ENCODE results near the gene MAIP1. TPM values are rescaled to one million over a fixed set of nuclear protein-coding genes. Genes with fewer than 3 reads are reported as not detected.

MAIP1 gene
- total RNA-seq, 1 experiment from 2014 or later = 31.0 TPM

GRCh38 chr2:199923924-199924323 is 31.5 kb upstream of the MAIP1 start:
- Histone ChIP-seq H3K4me1 (ENCODE audit: insufficient read depth, low read length, poor library complexity, severe bottlenecking) (no peaks in the 10 kb centered on the region), H3K4me3 (ENCODE audit: low read depth, low read length, poor library complexity, severe bottlenecking) (no peak overlapping the region), H3K36me3 (ENCODE audit: insufficient read depth, low read length, poor library complexity, severe bottlenecking) (peaks cover 40% of the 10 kb centered on the region), H3K27me3 (replicated peaks; ENCODE audit: insufficient read depth, low read depth, low read length, poor library complexity) (no peaks in the 10 kb centered on the region), H3K9me3 (ENCODE audit: low read depth, low read length, poor library complexity, severe bottlenecking) (no peaks in the 10 kb centered on the region), H3K27ac (ENCODE audit: low read depth, low read length, poor library complexity, severe bottlenecking) (no peak overlapping the region)
- TF ChIP-seq CTCF (conservative IDR thresholded peaks at IDR 0.05; ENCODE audit: low read depth, low read length) (no peak), EZH2 (IDR thresholded peaks at IDR 0.05; ENCODE audit: borderline replicate concordance, low read depth, low read length, poor library complexity, severe bottlenecking) (no peak)
- ChIA-PET CTCF (no interaction called here), POLR2A (ENCODE audit: low non-redundant PET) (no interaction called here)
- intact Hi-C loops (cut with micrococcal nuclease; ENCODE audit: unreplicated experiment) = no loop called here
- DNase-seq (ENCODE audit: low spot score) = no peak
- BruUV-seq (replicated peaks) = no TSS peak

- TF ChIP-seq EZH2 (IDR thresholded peaks at IDR 0.05; ENCODE audit: borderline replicate concordance, low read depth, low read length, poor library complexity, severe bottlenecking) = no peak
- no peak for TF ChIP-seq CTCF (conservative IDR thresholded peaks at IDR 0.05; ENCODE audit: low read depth, low read length)
- Histone ChIP-seq H3K27ac (ENCODE audit: low read depth, low read length, poor library complexity, severe bottlenecking) (no peak overlapping the region), H3K9me3 (ENCODE audit: low read depth, low read length, poor library complexity, severe bottlenecking) (no peaks in the 10 kb centered on the region), H3K36me3 (ENCODE audit: insufficient read depth, low read length, poor library complexity, severe bottlenecking) (peaks cover 49% of the 10 kb centered on the region), H3K4me3 (ENCODE audit: low read depth, low read length, poor library complexity, severe bottlenecking) (no peak overlapping the region), H3K27me3 (replicated peaks; ENCODE audit: insufficient read depth, low read depth, low read length, poor library complexity) (no peaks in the 10 kb centered on the region), H3K4me1 (ENCODE audit: insufficient read depth, low read length, poor library complexity, severe bottlenecking) (no peaks in the 10 kb centered on the region)
- ChIA-PET CTCF (no interaction called here), POLR2A (ENCODE audit: low non-redundant PET) (no interaction called here)
- no TSS peak for BruUV-seq (replicated peaks)
- intact Hi-C loops (cut with micrococcal nuclease; ENCODE audit: unreplicated experiment) = no loop called here
- DNase-seq (ENCODE audit: low spot score) = no peak
Observed at GRCh38 chr2:199926806-199927205, 28.6 kb upstream of the MAIP1 start.

- Histone ChIP-seq H3K4me1 (ENCODE audit: insufficient read depth, low read length, poor library complexity, severe bottlenecking) (no peaks in the 10 kb centered on the region), H3K9me3 (ENCODE audit: low read depth, low read length, poor library complexity, severe bottlenecking) (no peaks in the 10 kb centered on the region), H3K27me3 (replicated peaks; ENCODE audit: insufficient read depth, low read depth, low read length, poor library complexity) (no peaks in the 10 kb centered on the region), H3K36me3 (ENCODE audit: insufficient read depth, low read length, poor library complexity, severe bottlenecking) (peaks cover 56% of the 10 kb centered on the region), H3K4me3 (ENCODE audit: low read depth, low read length, poor library complexity, severe bottlenecking) (no peak overlapping the region), H3K27ac (ENCODE audit: low read depth, low read length, poor library complexity, severe bottlenecking) (no peak overlapping the region)
- intact Hi-C loops (cut with micrococcal nuclease; ENCODE audit: unreplicated experiment) = no loop called here
- no peak for TF ChIP-seq CTCF (conservative IDR thresholded peaks at IDR 0.05; ENCODE audit: low read depth, low read length)
- TF ChIP-seq EZH2 (IDR thresholded peaks at IDR 0.05; ENCODE audit: borderline replicate concordance, low read depth, low read length, poor library complexity, severe bottlenecking) = no peak
- no TSS peak for BruUV-seq (replicated peaks)
- ChIA-PET POLR2A (ENCODE audit: low non-redundant PET) (no interaction called here), CTCF (no interaction called here)
- no peak for DNase-seq (ENCODE audit: low spot score)
Observed at GRCh38 chr2:199928226-199928625, 27.2 kb upstream of the MAIP1 start.
